ENCODE results near the gene AP2B1.
"Not testable (repeated sequence)": the region's sequence is repeated elsewhere in the genome, so short reads cannot be mapped to it uniquely, and the experiment has no call there.

AP2B1 gene

GRCh38 chr17:35645923-35646322 is 58.8 kb downstream of the AP2B1 start:
- no peak for DNase-seq

- no peak for DNase-seq
Observed at GRCh38 chr17:35651467-35651866, 64.3 kb downstream of the AP2B1 start.

DNA sequence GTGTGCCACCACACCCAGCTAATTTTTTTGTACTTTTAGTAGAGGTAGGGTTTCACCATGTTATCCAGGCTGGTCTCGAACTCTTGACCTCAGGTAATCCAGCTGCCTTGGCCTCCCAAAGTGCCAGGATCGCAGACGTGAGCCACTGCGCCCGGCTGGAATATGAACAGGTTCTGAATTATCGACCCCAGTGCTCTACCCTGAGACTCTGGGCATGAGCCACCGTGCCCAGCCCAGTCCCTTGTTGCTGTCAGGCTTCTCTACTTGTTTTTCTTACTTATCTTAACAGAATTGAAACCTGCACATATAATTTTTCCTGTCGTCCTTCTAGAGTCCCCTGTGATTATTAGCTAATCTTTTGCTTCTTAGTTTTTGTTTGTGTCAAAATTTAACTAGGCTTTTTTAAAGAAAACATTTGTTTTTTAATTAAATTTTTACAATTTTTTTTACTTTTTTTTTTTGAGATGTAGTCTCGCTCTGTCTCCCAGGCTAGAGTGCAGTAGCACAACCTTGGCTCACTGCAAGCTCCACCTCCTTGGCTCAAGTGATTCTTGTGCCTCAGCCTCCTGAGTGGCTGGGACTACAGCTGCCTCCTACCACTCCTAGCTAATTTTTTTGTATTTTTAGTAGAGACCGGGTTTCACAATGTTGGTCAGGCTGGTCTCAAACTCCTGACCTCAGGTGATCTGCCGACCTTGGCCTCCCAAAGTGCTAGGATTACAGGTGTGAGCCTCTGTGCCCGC is 66.7 kb downstream of the AP2B1 start:
- DNase-seq, result no peak

DNA sequence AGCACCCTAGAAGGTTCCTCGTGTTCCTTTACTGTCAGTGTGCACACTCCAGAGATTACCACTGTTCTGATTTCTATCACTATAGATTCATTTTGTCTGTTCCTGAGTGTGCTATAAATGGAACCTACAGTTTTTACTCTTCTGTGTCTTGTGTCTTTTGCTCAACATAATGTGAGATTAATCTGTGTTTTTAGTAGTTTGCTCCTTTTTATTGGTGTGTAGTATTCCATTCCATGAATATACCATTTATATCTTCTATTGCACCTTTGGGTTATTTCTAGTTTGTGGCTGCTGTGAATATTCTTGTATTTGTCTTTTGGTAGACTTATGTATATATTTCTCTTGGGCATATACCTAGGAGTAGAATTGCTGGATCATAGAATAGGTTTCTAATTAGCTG is 68.2 kb downstream of the AP2B1 start:
- no peak for DNase-seq

GRCh38 chr17:35660902-35661301 is 73.8 kb downstream of the AP2B1 start:
- no peak for DNase-seq

DNA sequence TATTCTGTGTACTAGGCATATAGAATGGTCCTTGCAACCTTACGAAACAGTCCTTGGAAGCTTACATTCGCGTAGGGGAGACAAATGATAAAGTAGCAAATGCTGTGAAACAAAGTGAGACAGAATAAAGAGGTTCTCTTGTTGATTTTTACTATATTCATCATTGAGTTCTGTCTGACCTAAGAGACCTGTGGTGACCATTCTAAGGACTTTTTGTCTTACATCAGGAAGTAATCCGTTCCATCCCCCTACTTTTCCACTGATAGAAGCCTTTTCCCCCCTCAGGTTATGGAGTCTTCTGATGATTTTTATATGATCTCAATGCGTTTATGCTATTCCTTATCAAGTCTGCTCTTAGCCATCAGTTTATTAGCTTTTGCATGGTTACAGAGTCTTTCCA is 77.6 kb downstream of the AP2B1 start:
- no peak for DNase-seq

GRCh38 chr17:35665662-35666061 is 78.5 kb downstream of the AP2B1 start:
- no peak for DNase-seq

DNA sequence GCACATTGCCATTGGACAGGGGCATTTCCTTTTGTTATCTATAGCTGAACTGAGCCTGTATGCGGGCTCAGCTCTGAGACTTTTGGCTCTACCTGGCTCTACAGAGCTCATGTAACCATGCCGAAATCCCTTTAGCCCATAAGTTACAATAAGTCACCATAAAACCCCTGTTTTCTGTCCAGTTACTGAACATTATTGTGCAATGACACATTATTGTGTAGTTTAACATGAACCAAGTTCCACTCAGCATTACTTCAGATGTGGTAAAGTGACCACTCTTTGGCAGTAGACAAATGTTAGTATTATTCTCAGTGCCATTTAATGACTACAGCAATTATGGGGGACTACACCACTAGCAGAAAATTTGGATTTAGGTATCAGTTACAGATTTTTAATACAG is 78.9 kb downstream of the AP2B1 start:
- no peak for DNase-seq

- no peak for DNase-seq
Observed at GRCh38 chr17:35666967-35667532, 79.9 kb downstream of the AP2B1 start.

DNA sequence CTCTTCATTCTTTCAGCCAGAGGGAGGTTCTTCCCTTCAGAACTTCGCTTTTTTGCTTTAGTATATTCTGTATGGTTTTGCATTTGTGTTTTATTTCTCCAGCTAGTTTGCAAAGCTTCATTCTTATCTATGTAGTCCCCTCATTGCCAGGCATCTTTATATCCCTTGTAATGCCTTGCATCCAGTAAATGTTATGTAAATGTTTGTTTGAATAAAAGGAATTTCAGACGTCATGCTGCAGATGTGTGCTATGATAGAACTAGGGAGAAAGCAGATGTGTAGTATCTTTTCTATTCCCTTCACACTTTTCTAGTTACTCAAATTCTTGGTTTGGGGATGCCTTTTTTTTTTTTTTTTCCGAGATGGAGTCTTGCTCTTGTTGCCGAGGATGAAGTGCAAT is 81.7 kb downstream of the AP2B1 start:
- DNase-seq, result no peak

DNA sequence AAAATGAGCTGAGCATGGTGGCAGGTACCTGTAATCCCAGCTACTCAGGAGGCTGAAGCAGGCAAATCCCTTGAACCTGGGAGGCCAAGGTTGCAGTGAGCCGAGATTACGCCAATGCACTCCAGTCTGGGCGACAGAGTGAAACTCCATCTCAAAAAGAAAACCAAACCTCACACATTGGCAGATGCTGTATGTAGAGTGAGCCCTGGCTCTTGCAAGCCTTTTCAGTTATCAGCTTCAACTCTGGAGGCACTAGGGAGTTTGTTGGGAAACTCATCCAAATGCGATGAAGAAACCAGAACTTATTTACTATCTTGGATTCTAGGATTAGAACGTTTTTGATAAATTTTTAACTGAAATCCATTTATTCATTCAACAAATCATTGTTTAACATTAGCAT is 87.4 kb downstream of the AP2B1 start:
- no peak for DNase-seq

DNA sequence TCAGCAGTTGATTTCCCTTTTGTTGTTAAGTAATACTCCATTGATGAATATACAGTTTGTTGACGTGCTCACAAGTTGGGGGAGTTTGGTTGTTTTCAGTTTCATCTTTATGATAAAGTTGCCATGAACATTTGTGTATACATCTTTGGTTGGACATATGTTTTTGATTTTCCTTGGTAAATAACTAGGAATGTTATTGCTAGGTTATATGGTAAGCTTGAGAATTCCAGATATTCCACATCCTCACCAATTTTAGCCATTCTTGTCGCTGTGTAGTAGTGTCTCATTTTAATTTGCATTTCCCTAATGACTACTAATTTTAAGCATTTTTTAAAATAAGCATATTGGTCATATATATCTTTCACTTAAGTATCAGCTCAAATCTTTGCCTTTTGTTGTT is 89.3 kb downstream of the AP2B1 start:
- no peak for DNase-seq

- DNase-seq, result no peak
Observed at GRCh38 chr17:35679007-35679682, 92.0 kb downstream of the AP2B1 start.

DNA sequence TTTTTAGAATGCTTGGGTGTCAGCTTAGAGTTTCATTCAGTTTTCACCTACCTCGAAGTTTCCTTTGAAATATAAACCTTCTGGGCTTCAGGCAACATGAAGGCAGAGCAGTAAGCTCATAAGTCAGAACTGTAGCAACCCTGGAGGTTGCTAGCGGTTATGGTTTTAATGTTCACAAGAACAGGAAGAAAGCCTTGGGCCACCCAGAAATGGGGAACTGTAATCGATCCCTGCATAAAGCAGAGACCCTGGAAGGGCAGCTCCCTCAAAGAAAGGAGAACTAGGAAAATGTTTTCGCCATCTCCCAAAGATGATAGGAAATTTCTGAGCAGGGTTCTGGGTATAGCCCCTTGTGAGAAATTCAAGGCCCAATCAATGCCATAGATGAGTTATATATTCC is 96.5 kb downstream of the AP2B1 start:
- DNase-seq, result no peak

DNA sequence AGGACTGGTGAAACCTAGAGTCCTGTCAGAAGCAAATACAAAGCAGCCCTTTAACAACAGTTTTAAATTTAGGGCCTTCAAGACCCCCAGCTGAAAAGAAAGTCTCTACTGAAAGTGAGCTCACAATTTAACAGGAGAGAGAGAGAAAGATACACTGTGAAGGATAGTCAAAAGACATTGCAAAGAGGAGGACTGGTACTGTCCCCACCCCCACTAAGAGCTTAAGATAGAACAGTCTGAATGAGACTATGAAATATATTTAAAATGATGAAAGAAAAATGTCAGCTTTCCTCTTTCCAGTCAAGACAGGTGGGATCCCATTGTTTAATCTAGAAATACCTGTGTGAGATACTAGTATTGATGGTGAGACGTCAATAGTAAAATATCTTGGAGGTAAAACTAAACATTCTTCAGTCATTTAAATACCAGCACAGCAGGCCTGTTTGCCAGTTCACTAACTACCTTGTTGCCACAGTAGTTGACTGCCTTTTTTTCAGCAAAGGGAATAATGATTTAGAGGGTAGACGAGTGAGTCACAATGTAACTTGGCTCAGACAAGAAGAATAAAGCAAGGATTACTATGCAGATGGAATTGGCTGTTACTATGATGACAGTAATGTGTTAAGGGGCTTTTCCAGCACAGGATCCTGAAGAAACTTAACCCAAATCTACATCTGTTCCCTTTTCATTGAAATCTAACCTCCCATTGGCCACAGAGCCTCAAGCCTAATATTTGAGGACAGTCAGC is 97.1 kb downstream of the AP2B1 start:
- no peak for DNase-seq

- DNase-seq, result no peak
Observed at GRCh38 chr17:35692512-35693210, 105.5 kb downstream of the AP2B1 start.

DNA sequence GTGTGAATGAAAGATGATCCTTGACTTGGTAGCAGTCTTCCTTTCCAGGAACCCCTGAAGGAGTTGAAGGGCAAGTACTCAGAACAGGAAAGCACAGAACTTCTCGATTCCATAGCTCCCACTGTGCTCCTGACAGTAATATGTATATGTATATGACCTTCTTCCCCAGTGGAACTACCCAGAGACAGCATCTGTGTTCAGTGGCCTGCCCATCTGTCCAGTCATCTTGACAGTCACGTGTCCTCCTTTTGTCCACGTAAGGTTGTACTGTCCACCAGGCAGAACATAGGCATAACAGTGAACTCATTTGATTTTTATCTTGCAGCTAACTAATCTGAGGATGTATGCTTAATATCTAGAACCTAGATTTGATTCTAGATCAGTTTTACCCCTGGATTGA is 106.5 kb downstream of the AP2B1 start:
- no peak for DNase-seq

GRCh38 chr17:35694906-35695305 is 107.8 kb downstream of the AP2B1 start:
- DNase-seq, result no peak

DNA sequence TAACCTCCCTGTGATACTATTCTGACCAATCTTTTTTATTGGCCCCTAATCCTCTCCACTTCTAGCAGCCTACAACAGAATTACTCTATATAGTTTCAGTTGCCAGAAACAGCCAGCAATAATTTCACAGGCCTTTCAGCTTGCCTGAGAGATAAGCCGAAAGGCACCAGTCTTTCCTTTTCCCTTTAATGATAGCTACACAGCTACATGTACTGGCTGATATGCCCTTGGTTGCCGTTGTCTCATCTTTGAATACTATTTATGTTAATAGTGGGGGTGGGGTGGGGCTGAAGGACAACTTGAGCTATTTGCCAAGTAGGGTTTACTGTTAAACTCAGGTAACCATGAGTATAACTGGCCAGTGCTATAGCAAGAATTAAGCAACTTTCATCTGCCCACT is 108.5 kb downstream of the AP2B1 start:
- no peak for DNase-seq

GRCh38 chr17:35698800-35699199 is 111.7 kb downstream of the AP2B1 start:
- DNase-seq, result no peak

GRCh38 chr17:35700150-35700549 is 113.0 kb downstream of the AP2B1 start:
- DNase-seq, result no peak

- no peak for DNase-seq
Observed at GRCh38 chr17:35701491-35701890, 114.4 kb downstream of the AP2B1 start.

DNA sequence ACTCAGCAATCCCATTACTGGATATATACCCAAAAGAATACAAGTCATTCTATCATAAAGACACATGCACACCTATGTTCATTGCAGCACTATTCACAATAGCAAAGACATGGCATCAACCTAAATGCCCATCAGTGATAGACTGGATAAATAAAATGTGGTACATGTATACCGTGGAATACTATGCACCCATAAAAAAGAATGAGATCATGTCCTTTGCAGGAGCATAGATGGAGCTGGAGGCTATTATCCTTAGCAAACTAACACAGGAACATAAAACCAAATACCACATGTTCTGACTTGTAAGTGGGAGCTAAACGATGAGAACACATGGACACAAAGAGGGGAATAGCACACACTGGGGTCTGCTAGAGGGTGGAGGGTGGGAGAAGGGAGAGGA is 116.2 kb downstream of the AP2B1 start:
- DNase-seq, result not testable (repeated sequence)
